GM19035 (cell line): ENCODE data around the gene GPR141.

Experiments
- ATAC-seq: cut with Tn5 transposase; IDR thresholded peaks from one replicate; pipeline ENCODE4 v1.9.1; 2021; ENCODE audit not compliant: unreplicated experiment

The GPR141 gene

GRCh38 chr7:37781156-37781555 is 97.6 kb downstream of the GPR141 start:
- ATAC-seq, result no peak

DNA sequence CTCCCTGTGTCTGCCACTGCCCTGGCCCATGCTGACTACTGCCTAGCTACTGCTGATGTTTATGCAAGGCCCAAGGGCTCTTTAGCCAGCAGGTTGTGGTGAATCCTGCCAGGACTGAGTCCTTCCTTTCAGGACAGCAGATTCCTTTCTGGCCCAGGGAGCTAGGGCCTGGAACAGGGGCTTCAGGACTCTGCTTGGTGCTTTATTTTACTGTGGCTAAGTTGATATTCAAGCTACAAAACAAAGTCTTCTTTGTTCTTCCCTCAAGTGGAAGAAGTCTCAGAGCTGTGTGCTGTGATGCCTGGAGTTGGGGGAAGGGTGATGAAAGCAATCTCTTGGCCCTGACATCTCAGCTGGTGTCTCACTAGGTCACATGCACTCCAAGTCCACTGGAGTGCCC is 98.6 kb downstream of the GPR141 start:
- ATAC-seq, result no peak

GRCh38 chr7:37784015-37784414 is 100.4 kb downstream of the GPR141 start:
- no peak for ATAC-seq

DNA sequence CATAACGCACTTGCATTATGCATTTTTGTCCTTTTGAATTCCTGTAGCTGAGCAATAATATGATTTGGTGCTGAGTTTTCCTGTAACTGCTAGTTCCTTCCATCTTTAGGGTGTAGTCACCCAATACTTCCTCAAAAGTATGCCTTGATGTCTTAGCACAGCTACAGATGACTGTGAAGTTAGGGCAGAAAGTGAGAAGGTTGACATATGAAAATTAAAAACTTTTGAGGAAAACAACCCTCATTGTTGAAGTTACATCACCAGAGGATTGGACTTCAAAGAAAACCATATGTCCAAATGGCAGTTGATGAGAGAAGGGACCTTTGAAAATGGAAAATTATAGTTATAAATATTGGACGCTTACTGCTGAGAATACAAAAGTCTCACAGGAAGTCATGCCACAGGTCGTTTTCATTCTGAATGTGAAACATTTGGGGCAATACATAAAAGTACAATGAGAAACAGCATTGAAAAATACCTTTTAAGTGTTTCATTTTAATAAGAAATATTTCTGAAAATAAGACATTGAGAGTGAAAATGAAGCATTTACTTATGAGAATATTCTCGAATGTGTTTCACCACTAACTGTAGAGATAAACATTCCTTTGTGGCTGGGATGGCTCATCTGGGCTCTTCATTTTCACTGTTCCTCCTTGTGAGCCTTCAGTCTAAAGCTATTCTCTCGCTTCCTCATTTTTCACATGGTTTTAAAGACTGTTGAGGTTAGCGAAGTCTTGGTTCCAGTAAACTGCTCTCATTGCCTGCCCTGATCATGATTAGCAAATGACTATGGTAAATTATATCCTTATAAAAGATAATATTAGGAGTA is 103.4 kb downstream of the GPR141 start:
- peak; percentile 87 for ATAC-seq
